ENCODE results near the gene TXNDC8. TPM values are rescaled to one million over a fixed set of nuclear protein-coding genes. Genes with fewer than 3 reads are reported as not detected.

Gene TXNDC8
- total and polyA plus RNA-seq, 2 experiments from 2014 or later: not detected

GRCh38 chr9:110260911-110261310, 76.8 kb downstream of the TXNDC8 start:
- H3K36me3 ChIP-seq (ENCODE audit: insufficient read depth): no peaks in the 10 kb centered on the region
- DNase-seq (ENCODE audit: low spot score): no peak
- peaks cover 9% of the 10 kb centered on the region for H3K27me3 Mint-ChIP-seq (ENCODE audit: insufficient read depth, low read depth, poor library complexity)
- H3K27me3 ChIP-seq (ENCODE audit: insufficient read depth): no peaks in the 10 kb centered on the region
- peaks cover 20% of the 10 kb centered on the region for H3K4me1 Mint-ChIP-seq
- no peak for ATAC-seq
- H3K9me2 ChIP-seq (ENCODE audit: insufficient read depth): 0 out of 2 replicates have a peak, but pooled peaks cover 4% of the 10 kb centered on the region
- peaks cover 15% of the 10 kb centered on the region for H3K4me1 ChIP-seq (ENCODE audit: insufficient read depth)
- no peaks in the 10 kb centered on the region; the same call in 1 of the 3 replicates for H3K36me3 Mint-ChIP-seq (ENCODE audit: low read depth)
- no peak overlapping the region; the same call in 1 of the 2 replicates for H3K27ac Mint-ChIP-seq
- H3K27ac ChIP-seq (ENCODE audit: low read depth): no peak overlapping the region
- H3K4me2 ChIP-seq: no peak overlapping the region
- no peaks in the 10 kb centered on the region for H4K20me1 ChIP-seq (replicated peaks; ENCODE audit: insufficient read depth)
- H3F3A ChIP-seq (replicated peaks; ENCODE audit: low read depth): peaks cover 9% of the 10 kb centered on the region; the same call in 1 of the 2 replicates
- H3K4me3 ChIP-seq: no peak overlapping the region
- peaks cover 10% of the 10 kb centered on the region; the same call in 1 of the 2 replicates for H3K79me2 ChIP-seq (replicated peaks; ENCODE audit: insufficient read depth)
- H3K4me3 Mint-ChIP-seq: no peak overlapping the region
- H3K9me3 Mint-ChIP-seq: peaks cover 3% of the 10 kb centered on the region; the same call in 1 of the 3 replicates
- H2AFZ ChIP-seq: no peak overlapping the region
- no peak for TF ChIP-seq NANOG (IDR thresholded peaks at IDR 0.05; ENCODE audit: borderline replicate concordance)
- TF ChIP-seq, protein P1, sequence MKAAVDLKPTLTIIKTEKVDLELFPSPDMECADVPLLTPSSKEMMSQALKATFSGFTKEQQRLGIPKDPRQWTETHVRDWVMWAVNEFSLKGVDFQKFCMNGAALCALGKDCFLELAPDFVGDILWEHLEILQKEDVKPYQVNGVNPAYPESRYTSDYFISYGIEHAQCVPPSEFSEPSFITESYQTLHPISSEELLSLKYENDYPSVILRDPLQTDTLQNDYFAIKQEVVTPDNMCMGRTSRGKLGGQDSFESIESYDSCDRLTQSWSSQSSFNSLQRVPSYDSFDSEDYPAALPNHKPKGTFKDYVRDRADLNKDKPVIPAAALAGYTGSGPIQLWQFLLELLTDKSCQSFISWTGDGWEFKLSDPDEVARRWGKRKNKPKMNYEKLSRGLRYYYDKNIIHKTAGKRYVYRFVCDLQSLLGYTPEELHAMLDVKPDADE (IDR thresholded peaks at IDR 0.05): no peak
- no peak for TF ChIP-seq JUNB (IDR thresholded peaks at IDR 0.05; ENCODE audit: unreplicated experiment)
- TF ChIP-seq STAT1 (IDR thresholded peaks at IDR 0.05; ENCODE audit: unreplicated experiment): no peak
- TF ChIP-seq, protein P2, sequence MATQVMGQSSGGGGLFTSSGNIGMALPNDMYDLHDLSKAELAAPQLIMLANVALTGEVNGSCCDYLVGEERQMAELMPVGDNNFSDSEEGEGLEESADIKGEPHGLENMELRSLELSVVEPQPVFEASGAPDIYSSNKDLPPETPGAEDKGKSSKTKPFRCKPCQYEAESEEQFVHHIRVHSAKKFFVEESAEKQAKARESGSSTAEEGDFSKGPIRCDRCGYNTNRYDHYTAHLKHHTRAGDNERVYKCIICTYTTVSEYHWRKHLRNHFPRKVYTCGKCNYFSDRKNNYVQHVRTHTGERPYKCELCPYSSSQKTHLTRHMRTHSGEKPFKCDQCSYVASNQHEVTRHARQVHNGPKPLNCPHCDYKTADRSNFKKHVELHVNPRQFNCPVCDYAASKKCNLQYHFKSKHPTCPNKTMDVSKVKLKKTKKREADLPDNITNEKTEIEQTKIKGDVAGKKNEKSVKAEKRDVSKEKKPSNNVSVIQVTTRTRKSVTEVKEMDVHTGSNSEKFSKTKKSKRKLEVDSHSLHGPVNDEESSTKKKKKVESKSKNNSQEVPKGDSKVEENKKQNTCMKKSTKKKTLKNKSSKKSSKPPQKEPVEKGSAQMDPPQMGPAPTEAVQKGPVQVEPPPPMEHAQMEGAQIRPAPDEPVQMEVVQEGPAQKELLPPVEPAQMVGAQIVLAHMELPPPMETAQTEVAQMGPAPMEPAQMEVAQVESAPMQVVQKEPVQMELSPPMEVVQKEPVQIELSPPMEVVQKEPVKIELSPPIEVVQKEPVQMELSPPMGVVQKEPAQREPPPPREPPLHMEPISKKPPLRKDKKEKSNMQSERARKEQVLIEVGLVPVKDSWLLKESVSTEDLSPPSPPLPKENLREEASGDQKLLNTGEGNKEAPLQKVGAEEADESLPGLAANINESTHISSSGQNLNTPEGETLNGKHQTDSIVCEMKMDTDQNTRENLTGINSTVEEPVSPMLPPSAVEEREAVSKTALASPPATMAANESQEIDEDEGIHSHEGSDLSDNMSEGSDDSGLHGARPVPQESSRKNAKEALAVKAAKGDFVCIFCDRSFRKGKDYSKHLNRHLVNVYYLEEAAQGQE (IDR thresholded peaks at IDR 0.05; ENCODE audit: unreplicated experiment): no peak
- no peak for TF ChIP-seq EZH2phosphoT487 (IDR thresholded peaks at IDR 0.05; ENCODE audit: unreplicated experiment)
- TF ChIP-seq, protein P3, sequence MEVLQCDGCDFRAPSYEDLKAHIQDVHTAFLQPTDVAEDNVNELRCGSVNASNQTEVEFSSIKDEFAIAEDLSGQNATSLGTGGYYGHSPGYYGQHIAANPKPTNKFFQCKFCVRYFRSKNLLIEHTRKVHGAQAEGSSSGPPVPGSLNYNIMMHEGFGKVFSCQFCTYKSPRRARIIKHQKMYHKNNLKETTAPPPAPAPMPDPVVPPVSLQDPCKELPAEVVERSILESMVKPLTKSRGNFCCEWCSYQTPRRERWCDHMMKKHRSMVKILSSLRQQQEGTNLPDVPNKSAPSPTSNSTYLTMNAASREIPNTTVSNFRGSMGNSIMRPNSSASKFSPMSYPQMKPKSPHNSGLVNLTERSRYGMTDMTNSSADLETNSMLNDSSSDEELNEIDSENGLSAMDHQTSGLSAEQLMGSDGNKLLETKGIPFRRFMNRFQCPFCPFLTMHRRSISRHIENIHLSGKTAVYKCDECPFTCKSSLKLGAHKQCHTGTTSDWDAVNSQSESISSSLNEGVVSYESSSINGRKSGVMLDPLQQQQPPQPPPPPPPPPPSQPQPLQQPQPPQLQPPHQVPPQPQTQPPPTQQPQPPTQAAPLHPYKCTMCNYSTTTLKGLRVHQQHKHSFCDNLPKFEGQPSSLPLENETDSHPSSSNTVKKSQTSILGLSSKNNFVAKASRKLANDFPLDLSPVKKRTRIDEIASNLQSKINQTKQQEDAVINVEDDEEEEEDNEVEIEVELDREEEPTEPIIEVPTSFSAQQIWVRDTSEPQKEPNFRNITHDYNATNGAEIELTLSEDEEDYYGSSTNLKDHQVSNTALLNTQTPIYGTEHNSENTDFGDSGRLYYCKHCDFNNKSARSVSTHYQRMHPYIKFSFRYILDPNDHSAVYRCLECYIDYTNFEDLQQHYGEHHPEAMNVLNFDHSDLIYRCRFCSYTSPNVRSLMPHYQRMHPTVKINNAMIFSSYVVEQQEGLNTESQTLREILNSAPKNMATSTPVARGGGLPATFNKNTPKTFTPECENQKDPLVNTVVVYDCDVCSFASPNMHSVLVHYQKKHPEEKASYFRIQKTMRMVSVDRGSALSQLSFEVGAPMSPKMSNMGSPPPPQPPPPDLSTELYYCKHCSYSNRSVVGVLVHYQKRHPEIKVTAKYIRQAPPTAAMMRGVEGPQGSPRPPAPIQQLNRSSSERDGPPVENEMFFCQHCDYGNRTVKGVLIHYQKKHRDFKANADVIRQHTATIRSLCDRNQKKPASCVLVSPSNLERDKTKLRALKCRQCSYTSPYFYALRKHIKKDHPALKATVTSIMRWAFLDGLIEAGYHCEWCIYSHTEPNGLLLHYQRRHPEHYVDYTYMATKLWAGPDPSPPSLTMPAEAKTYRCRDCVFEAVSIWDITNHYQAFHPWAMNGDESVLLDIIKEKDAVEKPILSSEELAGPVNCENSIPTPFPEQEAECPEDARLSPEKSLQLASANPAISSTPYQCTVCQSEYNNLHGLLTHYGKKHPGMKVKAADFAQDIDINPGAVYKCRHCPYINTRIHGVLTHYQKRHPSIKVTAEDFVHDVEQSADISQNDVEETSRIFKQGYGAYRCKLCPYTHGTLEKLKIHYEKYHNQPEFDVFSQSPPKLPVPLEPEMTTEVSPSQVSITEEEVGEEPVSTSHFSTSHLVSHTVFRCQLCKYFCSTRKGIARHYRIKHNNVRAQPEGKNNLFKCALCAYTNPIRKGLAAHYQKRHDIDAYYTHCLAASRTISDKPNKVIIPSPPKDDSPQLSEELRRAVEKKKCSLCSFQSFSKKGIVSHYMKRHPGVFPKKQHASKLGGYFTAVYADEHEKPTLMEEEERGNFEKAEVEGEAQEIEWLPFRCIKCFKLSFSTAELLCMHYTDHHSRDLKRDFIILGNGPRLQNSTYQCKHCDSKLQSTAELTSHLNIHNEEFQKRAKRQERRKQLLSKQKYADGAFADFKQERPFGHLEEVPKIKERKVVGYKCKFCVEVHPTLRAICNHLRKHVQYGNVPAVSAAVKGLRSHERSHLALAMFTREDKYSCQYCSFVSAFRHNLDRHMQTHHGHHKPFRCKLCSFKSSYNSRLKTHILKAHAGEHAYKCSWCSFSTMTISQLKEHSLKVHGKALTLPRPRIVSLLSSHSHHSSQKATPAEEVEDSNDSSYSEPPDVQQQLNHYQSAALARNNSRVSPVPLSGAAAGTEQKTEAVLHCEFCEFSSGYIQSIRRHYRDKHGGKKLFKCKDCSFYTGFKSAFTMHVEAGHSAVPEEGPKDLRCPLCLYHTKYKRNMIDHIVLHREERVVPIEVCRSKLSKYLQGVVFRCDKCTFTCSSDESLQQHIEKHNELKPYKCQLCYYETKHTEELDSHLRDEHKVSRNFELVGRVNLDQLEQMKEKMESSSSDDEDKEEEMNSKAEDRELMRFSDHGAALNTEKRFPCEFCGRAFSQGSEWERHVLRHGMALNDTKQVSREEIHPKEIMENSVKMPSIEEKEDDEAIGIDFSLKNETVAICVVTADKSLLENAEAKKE (CRISPR knock-in tag; IDR thresholded peaks at IDR 0.05): no peak
- TF ChIP-seq POLR2AphosphoS5 (IDR thresholded peaks at IDR 0.05; ENCODE audit: low read depth): no peak
- no peak for TF ChIP-seq EZH2 (IDR thresholded peaks at IDR 0.05; ENCODE audit: low read depth, unreplicated experiment)
